Hematopoietic multipotent progenitor cell treated with erythropoietin and hydrocortisone succinate and interleukin-3 and kit ligand, for 6 days (in vitro differentiated cells): Measurements from ENCODE around the gene FMO2.

ENCODE experiments used
- DNase-seq: peaks from one replicate; pipeline ENCODE4 v3.0.0-alpha.2; 2015

FMO2 gene, protein sequence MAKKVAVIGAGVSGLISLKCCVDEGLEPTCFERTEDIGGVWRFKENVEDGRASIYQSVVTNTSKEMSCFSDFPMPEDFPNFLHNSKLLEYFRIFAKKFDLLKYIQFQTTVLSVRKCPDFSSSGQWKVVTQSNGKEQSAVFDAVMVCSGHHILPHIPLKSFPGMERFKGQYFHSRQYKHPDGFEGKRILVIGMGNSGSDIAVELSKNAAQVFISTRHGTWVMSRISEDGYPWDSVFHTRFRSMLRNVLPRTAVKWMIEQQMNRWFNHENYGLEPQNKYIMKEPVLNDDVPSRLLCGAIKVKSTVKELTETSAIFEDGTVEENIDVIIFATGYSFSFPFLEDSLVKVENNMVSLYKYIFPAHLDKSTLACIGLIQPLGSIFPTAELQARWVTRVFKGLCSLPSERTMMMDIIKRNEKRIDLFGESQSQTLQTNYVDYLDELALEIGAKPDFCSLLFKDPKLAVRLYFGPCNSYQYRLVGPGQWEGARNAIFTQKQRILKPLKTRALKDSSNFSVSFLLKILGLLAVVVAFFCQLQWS

DNA sequence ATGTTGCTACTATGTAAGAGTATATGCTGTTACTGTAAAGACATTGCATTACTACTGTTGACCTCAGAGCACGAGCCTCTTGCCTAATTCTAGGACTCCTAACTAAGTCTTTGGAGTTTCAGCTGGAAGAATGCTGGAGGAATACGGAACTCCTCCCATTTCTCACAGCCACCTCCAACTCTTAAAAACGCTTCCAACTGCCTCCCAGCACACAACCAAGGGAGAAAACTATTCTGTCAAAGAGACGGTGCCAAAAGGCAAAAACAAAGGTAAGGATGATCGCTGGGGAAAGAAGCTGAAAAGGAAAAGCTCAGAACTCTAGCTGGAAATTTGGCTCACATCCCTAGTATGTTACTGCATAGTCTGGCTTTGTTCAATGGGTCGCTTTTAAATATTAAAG, at the start of gene FMO2:
Gene FMO2, plus strand, starts transcription at position 210 of the 400 bp plus-strand sequence. CDS start 414 bp downstream, outside the sequence.
- no peak for DNase-seq

DNA sequence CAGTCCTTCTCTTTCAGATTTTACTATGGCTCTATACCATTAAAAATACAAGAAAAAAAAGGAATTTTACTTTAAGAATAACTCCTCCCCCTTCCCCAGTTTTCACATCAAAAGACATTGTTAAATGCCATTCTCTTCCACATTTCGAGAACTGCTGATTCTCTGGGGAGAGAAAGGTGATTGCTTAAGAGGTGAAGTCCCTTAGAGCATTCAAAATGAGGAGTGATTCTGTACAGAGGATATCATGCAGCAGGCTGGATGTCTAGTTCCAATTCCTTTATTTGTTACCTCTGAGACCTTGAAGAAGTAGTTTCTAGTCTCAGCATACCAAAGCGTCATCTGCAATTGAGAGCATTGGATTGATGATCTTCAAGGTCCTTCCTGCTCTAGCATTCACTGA, 47.5 kb upstream of the FMO2 start:
- DNase-seq, result no peak

DNA sequence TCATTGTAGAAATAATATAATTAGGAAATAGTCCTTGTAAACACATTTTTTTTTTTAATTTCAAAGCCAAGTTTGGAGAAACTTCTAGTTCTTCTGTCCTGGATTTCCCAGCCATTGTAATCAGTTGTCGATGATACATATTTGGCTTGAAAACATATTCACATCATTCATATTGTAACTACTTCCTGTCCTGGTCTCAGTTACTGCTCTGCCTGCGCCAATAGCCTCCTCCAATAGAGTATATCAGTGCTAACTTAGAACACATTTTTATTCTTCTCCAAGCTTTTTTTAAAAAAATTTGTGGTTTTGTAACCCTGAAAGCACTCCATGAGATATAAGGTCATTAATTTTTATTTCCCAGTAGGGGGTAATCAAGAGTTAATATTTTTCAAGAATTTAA, 46.1 kb upstream of the FMO2 start:
- DNase-seq, result no peak

DNA sequence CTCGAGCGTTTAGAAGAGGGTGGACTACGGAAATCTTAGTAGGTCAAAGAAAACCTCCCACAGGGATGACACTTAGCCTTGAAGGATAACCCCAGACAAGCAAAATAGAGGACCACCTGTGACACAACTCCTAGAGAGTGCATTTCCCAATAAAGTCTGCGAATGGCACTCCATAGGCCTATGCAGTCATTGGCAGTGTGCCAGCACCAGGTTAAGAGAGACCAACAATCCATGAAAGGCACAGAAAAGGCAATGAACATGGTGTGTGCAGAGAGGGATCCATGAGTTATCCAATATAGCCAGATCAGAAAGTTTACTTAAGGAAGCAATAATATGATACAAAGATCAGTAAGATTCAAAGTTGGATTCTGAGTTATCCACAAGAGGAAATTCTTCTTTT, 45.2 kb upstream of the FMO2 start:
- no peak for DNase-seq

DNA sequence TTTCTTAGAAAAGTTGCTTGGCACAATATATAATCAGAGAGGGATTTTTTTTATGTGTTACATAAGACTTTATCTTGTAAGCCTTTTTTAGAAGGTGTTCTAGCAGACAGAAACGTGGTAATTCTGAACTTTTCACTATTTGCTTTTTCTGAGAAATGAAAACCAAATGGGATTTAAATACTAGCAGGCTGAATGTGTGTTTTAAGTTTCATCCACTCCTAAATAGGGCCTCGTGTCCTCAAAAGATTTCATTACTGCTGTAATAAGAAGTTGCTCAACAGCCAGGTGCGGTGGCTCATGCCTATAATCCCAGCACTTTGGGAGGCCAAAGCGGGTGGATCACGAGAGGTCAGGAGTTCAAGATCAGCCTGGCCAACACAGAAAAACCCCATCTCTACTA, 44.7 kb upstream of the FMO2 start:
- DNase-seq, result no peak

DNA sequence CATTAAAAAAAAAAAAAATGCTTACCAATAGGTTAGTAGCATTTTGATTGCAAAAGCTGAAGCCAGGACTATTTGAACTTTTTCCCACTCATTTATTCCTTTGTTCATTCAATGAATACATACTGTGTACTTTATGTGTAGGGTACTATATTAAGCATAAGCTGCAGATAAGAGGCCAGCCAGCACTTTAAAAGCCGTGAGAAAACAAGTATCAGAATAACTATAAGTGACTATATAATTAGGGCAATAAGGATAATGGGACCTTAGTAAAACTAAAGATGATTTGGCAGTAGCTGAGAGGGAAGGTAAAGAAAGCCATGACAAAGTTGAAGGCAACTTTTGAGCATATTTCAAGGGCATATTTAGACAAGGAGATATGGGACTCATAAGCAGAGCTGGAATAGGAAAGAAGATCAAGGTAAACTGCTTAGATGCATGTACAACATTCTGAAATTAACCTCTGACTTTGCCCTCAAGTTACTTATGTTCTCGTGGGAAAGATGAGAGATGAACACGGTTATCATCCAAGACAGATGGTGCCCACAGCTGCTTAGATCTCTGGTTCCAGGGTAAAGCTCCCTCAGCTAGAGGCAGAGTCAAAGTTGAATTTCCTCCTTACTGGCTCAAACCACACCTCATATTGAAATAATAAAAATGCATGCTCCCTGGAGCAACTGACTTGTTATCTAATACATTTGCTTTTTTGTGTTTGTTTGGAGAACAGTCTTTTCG, 44.0 kb upstream of the FMO2 start:
- DNase-seq, result no peak

DNA sequence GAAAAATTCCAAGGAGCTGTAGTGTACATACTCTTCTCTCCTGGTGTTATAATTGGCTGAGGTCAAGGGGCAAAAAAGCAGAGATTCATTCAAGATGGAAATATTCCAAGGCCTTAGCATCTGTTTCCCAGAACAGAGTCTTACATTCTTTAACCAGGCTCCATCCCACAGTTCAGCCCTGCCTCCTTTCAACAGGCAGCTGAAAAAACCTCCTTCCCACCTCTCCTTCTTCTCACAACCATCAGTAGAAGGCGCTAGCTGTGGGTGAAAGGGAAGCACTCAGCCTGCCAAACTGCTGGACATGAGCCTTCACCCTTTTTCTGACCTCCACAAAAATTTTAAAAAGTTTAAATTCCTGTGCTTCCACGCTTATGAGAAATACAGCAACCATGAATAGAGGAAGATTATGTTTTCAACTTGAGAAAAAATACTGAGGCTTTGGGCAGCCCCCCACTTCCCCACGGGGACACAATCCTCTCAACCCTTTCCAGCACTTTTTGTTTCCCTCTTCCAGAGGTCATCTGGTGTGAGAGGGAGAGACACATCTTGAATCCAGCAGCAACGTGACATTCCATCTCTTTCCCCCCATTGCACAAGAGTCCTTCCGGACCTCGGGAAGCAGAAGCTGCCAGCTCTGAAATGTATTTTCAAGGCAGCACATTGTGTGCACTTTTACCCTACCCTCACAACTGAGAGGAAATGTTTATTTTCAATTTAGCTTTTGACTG, 43.2 kb upstream of the FMO2 start:
- no peak for DNase-seq

DNA sequence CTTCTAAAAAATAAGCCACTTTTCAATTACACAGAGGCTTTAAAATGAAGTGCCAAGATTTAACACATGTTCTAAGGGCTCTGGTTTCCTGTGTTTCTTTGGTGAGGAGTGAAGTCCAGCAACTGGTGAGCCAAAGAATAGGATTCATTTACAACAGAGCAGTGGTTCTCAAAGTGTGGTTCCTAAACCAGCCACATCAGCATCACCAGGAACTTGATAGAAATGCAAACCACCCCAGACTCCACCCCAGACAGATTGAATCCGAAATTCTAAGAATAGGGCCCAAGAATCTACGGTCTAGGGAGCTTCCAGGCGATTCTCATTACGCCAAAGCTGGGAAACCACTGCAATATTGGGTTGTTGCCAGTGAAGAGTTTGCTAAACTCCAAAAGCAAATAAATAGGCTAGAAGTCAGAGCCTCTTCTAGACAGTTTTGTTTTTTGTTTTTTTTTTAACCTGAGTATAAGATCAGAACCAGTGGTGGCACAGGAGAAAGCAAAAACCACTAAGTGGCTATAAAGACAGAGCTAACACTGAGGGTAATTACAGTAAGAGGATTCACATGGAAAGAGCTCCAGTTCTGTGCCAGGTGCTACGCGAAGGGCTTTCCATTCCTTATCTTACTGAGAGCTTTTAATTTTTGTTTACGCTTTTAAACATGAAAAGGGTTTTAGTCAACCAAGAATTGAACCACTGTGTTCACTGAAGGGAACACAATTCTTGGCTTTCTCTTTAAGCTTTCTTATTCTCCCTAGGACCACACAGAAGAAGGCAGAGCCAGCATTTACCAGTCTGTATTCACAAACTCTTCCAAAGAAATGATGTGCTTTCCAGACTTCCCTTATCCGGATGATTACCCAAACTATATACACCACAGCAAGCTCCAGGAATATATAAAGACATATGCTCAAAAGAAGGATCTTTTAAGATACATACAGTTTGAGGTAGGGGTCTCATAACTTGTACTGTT, 42.4 kb upstream of the FMO2 start:
- no peak for DNase-seq

DNA sequence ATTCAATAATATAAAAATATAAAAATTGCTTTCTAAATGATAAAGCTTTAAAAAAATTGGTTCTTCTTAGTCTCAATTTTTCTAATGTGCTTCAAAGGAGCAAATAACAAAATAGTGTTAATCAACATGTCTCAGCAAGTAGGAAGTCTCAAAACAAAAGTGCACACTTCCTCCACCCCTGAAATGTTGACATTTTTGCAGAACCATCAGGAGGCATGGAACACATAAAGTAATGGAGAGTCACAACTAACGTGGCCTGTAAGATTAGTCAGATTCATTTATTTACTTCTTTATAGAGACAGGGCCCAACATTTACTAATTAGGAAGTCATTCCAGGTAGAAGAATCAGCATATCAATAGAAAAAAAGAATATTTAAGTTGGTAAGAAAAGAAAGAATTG, 34.9 kb upstream of the FMO2 start:
- no peak for DNase-seq

DNA sequence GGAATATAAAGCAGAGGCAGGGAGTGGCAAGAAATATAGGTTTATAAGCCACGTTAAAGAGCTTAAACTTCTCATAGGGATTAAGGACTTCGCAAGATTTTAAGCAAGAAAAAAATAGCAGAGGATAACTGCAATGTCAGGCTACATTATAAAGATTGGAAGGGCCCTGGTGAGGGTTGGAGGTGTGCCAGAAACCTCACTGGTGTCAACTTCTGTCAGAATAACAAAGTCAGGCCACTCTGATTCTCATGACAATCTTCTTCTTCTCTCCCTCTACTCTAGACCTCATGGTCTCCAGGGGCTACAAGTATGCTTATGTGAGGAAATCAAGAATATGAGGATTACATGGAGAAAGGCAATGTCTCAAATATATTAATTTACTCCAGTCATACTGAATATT, 32.6 kb upstream of the FMO2 start:
- DNase-seq, result no peak

DNA sequence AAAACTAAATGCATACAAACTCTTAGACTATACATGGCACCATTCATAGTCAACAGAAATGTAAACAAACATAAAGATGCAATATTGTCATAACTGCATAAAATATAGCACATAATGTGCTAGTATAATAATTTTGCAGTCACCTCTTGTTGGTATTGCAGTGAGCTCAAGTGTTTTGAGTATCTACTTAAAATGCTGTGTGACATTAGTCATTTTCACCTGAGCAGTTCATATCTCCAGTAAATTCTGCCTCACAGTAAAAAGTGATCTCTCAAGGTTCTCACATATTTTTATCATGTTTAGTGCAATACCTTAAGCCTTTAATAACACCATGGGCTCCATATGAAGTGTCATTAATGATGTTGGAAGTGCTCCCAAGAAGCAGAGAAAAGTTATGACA, 29.6 kb upstream of the FMO2 start:
- no peak for DNase-seq

DNA sequence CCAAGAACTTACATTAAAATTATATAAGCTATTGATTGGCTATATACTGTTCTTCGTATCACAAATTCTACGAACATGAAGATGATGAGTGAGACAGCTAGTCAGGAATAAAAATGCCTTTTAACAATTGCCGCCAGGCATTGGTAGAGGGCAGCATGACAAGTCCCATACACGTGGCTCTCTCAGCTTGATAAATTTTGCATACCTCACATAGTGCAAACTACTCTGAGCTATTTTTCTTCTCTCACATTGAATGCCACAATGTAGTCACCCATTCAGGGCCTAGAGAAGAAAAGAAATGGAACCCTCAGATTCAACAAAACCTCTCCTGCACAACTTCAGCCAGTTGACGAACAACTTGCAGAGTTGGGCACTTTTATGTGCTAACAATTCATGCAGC, 27.0 kb upstream of the FMO2 start:
- no peak for DNase-seq

DNA sequence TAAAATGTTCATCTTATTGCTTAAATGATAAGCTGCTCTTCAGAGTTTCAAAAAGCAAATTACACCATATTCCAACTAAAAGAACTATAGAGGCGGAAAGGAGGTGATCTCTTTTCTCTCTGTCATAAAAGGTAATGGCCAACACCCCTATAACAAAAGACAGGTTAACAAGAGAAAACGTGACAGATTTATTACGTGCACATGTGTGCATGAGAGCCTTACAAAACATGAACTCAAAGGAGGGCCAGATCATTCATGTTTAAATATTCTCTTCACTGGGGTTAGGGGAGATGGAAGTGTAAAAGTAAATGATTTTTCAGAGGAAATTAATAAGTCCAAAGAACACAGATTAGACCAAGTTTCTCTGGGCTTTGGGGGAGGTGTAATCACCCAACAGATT, 26.5 kb upstream of the FMO2 start:
- no peak for DNase-seq

DNA sequence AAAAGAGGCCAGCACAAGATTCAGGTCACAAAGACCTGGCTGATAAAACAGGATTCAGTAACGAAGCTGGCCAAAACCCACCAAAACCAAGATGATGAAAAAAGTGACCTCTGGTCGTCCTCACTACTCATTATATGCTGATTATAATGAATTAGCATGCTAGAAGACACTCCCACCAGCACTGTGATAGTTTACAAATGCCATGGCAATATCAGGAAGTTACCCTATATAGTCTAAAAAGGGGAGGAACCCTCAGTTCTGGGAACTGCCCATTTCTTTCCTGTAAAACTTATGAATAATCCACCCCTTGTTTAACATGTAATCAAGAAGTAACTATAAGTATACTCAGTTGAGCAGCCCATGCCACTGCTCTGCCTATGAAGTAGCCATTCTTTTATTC, 26.0 kb upstream of the FMO2 start:
- no peak for DNase-seq

DNA sequence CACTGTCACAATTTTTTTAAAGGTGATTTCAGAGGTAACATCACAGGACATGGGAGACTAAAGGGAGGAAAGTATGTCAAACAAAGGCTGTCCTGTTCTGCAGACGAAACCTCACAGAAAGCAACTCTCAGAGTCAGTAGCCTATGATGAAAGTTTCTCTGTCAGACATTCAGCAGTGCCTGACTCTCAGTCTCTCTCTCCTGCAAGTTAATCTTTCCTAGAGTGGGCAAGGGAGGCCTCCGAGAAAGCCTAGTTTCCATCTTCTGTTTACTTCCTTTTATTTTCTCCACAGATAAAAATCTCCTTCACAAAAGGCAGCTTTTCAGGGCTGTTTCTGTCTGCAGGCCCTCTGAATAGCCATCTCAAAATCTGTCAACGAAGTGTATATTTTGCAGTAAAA, 24.9 kb upstream of the FMO2 start:
- no peak for DNase-seq

DNA sequence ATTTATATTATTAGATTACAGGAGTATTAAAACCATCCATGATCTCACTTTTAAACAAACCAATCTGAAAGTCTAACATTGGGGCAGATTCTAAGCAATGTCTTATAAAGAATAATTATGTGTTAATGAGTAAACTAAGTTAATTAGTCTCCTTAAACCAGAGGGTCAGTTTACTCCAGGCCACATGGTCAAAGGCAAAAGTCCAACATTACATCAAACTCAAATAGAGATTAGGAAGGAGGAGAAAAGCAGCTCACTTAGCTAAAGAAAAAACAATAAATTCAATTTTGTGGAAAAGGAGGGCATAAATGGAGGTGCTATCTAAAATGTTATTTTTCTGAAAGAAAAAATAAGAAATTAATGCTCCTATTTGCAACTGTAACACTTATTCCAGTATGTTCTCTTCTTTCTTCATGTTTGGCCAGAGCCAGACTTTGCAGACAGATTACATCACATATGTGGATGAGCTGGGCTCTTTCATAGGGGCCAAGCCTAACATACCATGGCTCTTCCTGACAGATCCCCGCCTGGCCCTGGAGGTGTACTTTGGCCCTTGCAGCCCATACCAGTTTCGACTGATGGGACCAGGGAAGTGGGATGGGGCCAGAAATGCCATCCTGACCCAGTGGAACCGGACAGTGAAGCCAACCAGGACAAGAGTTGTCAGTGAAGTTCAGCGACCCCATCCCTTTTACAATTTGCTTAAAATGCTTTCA, 24.3 kb upstream of the FMO2 start:
- no peak for DNase-seq

DNA sequence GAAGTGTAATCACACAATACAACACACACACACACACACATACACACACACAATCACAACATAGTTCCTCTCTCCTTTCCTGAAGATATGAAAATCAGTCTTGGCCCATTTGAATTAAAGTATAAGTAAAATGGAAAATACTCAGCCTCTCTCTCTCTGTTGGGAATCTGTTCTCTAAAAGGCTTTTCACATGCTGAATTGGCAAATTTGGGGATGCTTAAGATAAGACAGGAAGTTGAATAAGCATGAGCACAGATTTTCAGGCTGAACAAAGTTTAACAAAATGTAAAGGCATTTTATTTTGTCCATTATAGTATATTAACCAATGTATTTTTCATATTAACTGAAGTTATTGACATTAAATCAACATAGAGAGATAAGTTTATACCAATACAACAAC, 23.7 kb upstream of the FMO2 start:
- no peak for DNase-seq

DNA sequence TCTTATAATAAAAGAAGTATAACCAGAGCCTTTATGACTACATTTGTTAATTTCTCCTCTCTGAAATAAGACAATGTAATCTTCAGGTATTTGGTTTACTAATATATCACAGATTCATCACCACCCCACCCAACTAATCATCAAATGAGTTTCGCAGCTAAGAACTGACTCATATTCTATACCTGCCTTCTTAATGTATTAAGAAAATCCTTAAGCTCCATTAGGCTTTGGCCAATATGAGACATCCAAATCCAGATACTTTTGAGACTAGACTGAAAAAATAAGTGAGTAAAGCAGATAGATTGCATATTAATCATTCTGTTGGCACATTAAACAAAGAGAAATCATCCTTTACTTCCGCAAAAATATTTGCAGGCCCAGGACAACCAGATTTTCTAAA, 18.7 kb upstream of the FMO2 start:
- no peak for DNase-seq

DNA sequence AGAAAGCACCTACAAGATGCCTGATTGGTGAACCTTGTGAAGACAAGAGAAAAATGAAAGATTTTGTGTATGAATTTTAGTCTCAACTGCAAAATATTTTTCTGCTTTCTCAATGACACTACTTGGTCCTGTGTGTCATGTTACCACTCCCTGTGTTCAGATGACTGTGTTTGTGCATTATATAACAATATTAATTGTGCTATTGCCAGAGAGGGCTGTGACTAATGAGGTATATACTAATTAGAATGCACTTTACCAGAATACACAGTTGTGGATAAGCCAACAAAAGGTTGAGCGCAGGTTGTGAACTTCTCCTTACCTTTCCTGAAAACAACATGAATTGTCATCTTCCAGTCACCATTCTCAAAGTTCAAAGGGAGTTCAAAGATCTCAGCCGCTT, 17.3 kb upstream of the FMO2 start:
- DNase-seq, result no peak

DNA sequence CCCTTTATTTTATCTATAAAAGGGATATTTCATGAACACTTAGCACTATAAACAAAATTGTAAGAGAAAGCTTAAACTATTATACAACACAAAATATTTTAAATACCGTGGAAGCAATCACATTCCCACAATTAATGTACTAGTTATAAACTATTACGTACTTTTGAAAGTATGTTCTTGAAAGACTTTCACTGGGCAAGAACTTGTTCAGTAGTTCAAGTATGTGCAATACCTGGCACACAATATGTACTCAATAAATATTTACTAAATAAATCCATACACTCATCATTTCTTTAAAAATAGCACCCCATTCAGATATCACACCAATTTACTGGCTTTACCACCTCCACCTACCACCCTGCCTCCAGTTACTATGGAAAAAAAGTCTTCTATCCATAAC, 12.6 kb upstream of the FMO2 start:
- DNase-seq, result no peak

DNA sequence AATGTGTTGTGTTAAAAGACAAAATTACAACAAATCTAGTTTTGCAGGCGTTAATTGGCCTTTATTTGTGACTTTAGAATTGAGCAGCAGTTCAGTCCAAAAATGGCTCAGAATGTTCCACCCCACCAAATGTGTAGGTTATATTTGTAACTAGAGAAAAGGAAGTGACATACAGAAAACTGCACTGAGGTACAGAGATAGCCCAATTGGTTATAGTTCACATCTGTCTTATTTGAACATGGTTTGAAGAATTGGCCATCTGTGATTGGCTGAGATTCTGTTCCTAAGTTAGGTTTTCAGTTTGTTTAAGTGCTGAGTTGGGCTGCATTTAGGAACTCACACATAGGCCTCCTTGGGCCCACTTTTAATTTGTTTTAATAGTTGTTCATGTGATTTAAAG, 12.0 kb upstream of the FMO2 start:
- no peak for DNase-seq
